ENCODE data around the gene ABCC8.
"Not testable (repeated sequence)": the region's sequence is repeated elsewhere in the genome, so short reads cannot be mapped to it uniquely, and the experiment has no call there.

Gene ABCC8

GRCh38 chr11:17428261-17428660, 48.4 kb downstream of the ABCC8 start:
- no peak for DNase-seq (ENCODE audit: low read depth)

- DNase-seq (ENCODE audit: low read depth): not testable (repeated sequence)
Observed at GRCh38 chr11:17426233-17426632, 50.4 kb downstream of the ABCC8 start.

GRCh38 chr11:17423533-17424310, 52.9 kb downstream of the ABCC8 start:
- DNase-seq (ENCODE audit: low read depth): no peak

GRCh38 chr11:17421781-17422180, 54.9 kb downstream of the ABCC8 start:
- no peak for DNase-seq (ENCODE audit: low read depth)

- no peak for DNase-seq (ENCODE audit: low read depth)
Observed at GRCh38 chr11:17418444-17419081, 58.1 kb downstream of the ABCC8 start.

GRCh38 chr11:17416492-17416891, 60.2 kb downstream of the ABCC8 start:
- DNase-seq (ENCODE audit: low read depth): no peak

- DNase-seq (ENCODE audit: low read depth): no peak
Observed at GRCh38 chr11:17415523-17416104, 61.0 kb downstream of the ABCC8 start.

- no peak for DNase-seq (ENCODE audit: low read depth)
Observed at GRCh38 chr11:17414992-17415391, 61.7 kb downstream of the ABCC8 start.

- DNase-seq (ENCODE audit: low read depth): no peak
Observed at GRCh38 chr11:17414317-17414737, 62.3 kb downstream of the ABCC8 start.

- no peak for DNase-seq (ENCODE audit: low read depth)
Observed at GRCh38 chr11:17413414-17414316, 63.0 kb downstream of the ABCC8 start.

GRCh38 chr11:17412488-17413180, 64.0 kb downstream of the ABCC8 start:
- no peak for DNase-seq (ENCODE audit: low read depth)

GRCh38 chr11:17411418-17411817, 65.2 kb downstream of the ABCC8 start:
- DNase-seq (ENCODE audit: low read depth): no peak

GRCh38 chr11:17410606-17411379, 65.9 kb downstream of the ABCC8 start:
- DNase-seq (ENCODE audit: low read depth): no peak

- DNase-seq (ENCODE audit: low read depth): no peak
Observed at GRCh38 chr11:17408641-17409040, 68.0 kb downstream of the ABCC8 start.

- no peak for DNase-seq (ENCODE audit: low read depth)
Observed at GRCh38 chr11:17408026-17408425, 68.6 kb downstream of the ABCC8 start.

GRCh38 chr11:17407575-17407974, 69.1 kb downstream of the ABCC8 start:
- DNase-seq (ENCODE audit: low read depth): no peak

GRCh38 chr11:17406818-17407149, 69.9 kb downstream of the ABCC8 start:
- no peak for DNase-seq (ENCODE audit: low read depth)

- no peak for DNase-seq (ENCODE audit: low read depth)
Observed at GRCh38 chr11:17406082-17406817, 70.4 kb downstream of the ABCC8 start.

- DNase-seq (ENCODE audit: low read depth): no peak
Observed at GRCh38 chr11:17405232-17406005, 71.2 kb downstream of the ABCC8 start.

All from activated T-cell treated with anti-CD3 and anti-CD28 coated beads for 1 hour (primary cell).